ENCODE data around the gene PRKAR1A. TPM values are rescaled to one million over a fixed set of nuclear protein-coding genes. Genes with fewer than 3 reads are reported as not detected.

Gene PRKAR1A
- total and polyA plus RNA-seq, 4 donors, result 55.6 to 118 (median 104) TPM

DNA sequence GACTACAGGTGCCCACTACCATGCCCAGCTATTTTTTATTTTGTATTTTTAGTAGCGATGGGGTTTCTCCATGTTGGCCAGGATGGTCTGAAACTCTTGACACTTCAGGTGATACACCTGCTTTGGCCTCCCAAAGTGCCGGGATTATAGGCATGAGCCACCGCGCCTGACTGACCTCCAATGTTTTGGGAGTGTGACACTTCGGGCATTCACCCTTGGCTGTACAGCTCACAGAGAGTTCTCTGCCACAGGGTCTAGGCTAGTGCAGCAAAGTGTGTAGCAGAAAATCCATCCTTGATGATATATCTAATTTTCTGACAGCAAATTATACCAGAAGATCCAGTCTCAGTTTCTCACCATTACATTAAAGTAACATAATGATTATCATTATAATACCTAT, 74.8 kb downstream of the PRKAR1A start:
- Histone ChIP-seq H3K4me3 (ENCODE audit: low read depth in 1 of 3, low read length in 3 of 3) (no peak overlapping the region), H3K4me1 (ENCODE audit: control insufficient read depth in 4 of 4, insufficient read depth in 4 of 4, low read length in 3 of 4) (peaks cover 11 to 68% (median 51%) of the 10 kb centered on the region in 4 donors), H3K9ac (ENCODE audit: low read depth in 1 of 2, low read length in 2 of 2) (no peak overlapping the region), H3K27ac (ENCODE audit: low read depth in 1 of 2, low read length in 2 of 2) (peak overlapping the region in 1 of 2 donors; percentile 36), H3K36me3 (ENCODE audit: control insufficient read depth in 4 of 4, insufficient read depth in 3 of 4, low read depth in 1 of 4, low read length in 3 of 4) (peaks cover 0 to 8% (median 4%) of the 10 kb centered on the region in 4 donors), H3K9me3 (ENCODE audit: control insufficient read depth in 4 of 4, low read length in 3 of 4) (no peaks in the 10 kb centered on the region), H3K27me3 (ENCODE audit: control insufficient read depth in 4 of 4, insufficient read depth in 4 of 4, low read length in 3 of 4) (no peaks in the 10 kb centered on the region)
- 45% methylated on average over 5 of the region's 5 CpGs for WGBS
- TF ChIP-seq GABPA (IDR thresholded peaks at IDR 0.05 in 1 of 2, conservative IDR thresholded peaks at IDR 0.05 in 1 of 2) (no peak), RXRA (IDR thresholded peaks at IDR 0.05) (peak; percentile 97 to 98), EGR1 (IDR thresholded peaks at IDR 0.05; ENCODE audit: low read depth in 2 of 2) (no peak), SP1 (IDR thresholded peaks at IDR 0.05) (peak; percentile 13), YY1 (IDR thresholded peaks at IDR 0.05) (no peak), FOXA1 (IDR thresholded peaks at IDR 0.05) (no peak), HNF4A (conservative IDR thresholded peaks at IDR 0.05) (peak; percentile 25 to 35), JUND (IDR thresholded peaks at IDR 0.05) (no peak), NR2F2 (IDR thresholded peaks at IDR 0.05) (no peak), FOXA2 (IDR thresholded peaks at IDR 0.05) (no peak), TAF1 (conservative IDR thresholded peaks at IDR 0.05) (no peak), RAD21 (IDR thresholded peaks at IDR 0.05) (peak in 1 of 2 donors; percentile 37), HNF4G (IDR thresholded peaks at IDR 0.05) (no peak)
- TF ChIP-seq, protein P1, sequence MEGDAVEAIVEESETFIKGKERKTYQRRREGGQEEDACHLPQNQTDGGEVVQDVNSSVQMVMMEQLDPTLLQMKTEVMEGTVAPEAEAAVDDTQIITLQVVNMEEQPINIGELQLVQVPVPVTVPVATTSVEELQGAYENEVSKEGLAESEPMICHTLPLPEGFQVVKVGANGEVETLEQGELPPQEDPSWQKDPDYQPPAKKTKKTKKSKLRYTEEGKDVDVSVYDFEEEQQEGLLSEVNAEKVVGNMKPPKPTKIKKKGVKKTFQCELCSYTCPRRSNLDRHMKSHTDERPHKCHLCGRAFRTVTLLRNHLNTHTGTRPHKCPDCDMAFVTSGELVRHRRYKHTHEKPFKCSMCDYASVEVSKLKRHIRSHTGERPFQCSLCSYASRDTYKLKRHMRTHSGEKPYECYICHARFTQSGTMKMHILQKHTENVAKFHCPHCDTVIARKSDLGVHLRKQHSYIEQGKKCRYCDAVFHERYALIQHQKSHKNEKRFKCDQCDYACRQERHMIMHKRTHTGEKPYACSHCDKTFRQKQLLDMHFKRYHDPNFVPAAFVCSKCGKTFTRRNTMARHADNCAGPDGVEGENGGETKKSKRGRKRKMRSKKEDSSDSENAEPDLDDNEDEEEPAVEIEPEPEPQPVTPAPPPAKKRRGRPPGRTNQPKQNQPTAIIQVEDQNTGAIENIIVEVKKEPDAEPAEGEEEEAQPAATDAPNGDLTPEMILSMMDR (IDR thresholded peaks at IDR 0.05; ENCODE audit: low read depth, low read length, missing input control), result no peak
- TF ChIP-seq, protein P2, sequence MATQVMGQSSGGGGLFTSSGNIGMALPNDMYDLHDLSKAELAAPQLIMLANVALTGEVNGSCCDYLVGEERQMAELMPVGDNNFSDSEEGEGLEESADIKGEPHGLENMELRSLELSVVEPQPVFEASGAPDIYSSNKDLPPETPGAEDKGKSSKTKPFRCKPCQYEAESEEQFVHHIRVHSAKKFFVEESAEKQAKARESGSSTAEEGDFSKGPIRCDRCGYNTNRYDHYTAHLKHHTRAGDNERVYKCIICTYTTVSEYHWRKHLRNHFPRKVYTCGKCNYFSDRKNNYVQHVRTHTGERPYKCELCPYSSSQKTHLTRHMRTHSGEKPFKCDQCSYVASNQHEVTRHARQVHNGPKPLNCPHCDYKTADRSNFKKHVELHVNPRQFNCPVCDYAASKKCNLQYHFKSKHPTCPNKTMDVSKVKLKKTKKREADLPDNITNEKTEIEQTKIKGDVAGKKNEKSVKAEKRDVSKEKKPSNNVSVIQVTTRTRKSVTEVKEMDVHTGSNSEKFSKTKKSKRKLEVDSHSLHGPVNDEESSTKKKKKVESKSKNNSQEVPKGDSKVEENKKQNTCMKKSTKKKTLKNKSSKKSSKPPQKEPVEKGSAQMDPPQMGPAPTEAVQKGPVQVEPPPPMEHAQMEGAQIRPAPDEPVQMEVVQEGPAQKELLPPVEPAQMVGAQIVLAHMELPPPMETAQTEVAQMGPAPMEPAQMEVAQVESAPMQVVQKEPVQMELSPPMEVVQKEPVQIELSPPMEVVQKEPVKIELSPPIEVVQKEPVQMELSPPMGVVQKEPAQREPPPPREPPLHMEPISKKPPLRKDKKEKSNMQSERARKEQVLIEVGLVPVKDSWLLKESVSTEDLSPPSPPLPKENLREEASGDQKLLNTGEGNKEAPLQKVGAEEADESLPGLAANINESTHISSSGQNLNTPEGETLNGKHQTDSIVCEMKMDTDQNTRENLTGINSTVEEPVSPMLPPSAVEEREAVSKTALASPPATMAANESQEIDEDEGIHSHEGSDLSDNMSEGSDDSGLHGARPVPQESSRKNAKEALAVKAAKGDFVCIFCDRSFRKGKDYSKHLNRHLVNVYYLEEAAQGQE (IDR thresholded peaks at IDR 0.05), result peak; percentile 19
- TF ChIP-seq, protein P3, sequence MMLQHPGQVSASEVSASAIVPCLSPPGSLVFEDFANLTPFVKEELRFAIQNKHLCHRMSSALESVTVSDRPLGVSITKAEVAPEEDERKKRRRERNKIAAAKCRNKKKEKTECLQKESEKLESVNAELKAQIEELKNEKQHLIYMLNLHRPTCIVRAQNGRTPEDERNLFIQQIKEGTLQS (IDR thresholded peaks at IDR 0.05), result no peak
- TF ChIP-seq, protein P4, sequence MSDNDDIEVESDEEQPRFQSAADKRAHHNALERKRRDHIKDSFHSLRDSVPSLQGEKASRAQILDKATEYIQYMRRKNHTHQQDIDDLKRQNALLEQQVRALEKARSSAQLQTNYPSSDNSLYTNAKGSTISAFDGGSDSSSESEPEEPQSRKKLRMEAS (IDR thresholded peaks at IDR 0.05), result no peak
- TF ChIP-seq, protein P5, sequence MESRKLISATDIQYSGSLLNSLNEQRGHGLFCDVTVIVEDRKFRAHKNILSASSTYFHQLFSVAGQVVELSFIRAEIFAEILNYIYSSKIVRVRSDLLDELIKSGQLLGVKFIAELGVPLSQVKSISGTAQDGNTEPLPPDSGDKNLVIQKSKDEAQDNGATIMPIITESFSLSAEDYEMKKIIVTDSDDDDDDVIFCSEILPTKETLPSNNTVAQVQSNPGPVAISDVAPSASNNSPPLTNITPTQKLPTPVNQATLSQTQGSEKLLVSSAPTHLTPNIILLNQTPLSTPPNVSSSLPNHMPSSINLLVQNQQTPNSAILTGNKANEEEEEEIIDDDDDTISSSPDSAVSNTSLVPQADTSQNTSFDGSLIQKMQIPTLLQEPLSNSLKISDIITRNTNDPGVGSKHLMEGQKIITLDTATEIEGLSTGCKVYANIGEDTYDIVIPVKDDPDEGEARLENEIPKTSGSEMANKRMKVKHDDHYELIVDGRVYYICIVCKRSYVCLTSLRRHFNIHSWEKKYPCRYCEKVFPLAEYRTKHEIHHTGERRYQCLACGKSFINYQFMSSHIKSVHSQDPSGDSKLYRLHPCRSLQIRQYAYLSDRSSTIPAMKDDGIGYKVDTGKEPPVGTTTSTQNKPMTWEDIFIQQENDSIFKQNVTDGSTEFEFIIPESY (IDR thresholded peaks at IDR 0.05), result no peak
- DNase-seq (ENCODE audit: low spot score), result no peak
